ENCODE measurements around the gene HAPLN2. TPM values are rescaled to one million over a fixed set of nuclear protein-coding genes. Genes with fewer than 3 reads are reported as not detected.
A peak's percentile ranks its signal among the peaks of the same experiment; 100 is the strongest.

Gene HAPLN2
- total and polyA plus RNA-seq, 8 donors, result 0.33 to 0.37 TPM; not detected in 6

- DNase-seq, result no peak
- no peaks in the 10 kb centered on the region for H3K9me3 ChIP-seq
- no peaks in the 10 kb centered on the region for H3K36me3 ChIP-seq
- peaks cover 4 to 57% (median 44%) of the 10 kb centered on the region in 4 donors for H3K4me1 ChIP-seq
- H3K4me3 ChIP-seq, result no peak overlapping the region
- intact Hi-C loops (cut with DNase I; ENCODE audit: low total_unique reads), result no loop called here
- peaks cover 5 to 60% (median 20%) of the 10 kb centered on the region in 3 donors for H3K27me3 ChIP-seq
- 90 to 94% (median 92%) methylated on average over 2 of the region's 2 CpGs for WGBS, 5 donors
- TF ChIP-seq EP300 (IDR thresholded peaks at IDR 0.05) (no peak), CTCF (IDR thresholded peaks at IDR 0.05) (no peak), POLR2AphosphoS5 (IDR thresholded peaks at IDR 0.05) (no peak), POLR2A (IDR thresholded peaks at IDR 0.05) (no peak)
- no peak overlapping the region for H3K27ac ChIP-seq
These were observed 52.6 kb downstream of the HAPLN2 start for GRCh38 chr1:156671804-156672203.

GRCh38 chr1:156673387-156674121, 54.3 kb downstream of the HAPLN2 start:
- Histone ChIP-seq H3K4me1 (peaks cover 14 to 57% (median 43%) of the 10 kb centered on the region in 4 donors), H3K27ac (peak overlapping the region in 2 of 5 donors; percentile 9 to 33), H3K9me3 (no peaks in the 10 kb centered on the region), H3K4me3 (no peak overlapping the region), H3K27me3 (peaks cover 7 to 77% (median 38%) of the 10 kb centered on the region in 3 donors), H3K36me3 (no peaks in the 10 kb centered on the region)
- TF ChIP-seq EP300 (IDR thresholded peaks at IDR 0.05), result no peak
- no peak for TF ChIP-seq POLR2A (IDR thresholded peaks at IDR 0.05)
- no peak for TF ChIP-seq CTCF (IDR thresholded peaks at IDR 0.05)
- no peak for TF ChIP-seq POLR2AphosphoS5 (IDR thresholded peaks at IDR 0.05)
- DNase-seq, result peak in 1 of 2 donors; percentile 65
- 40 to 49% (median 47%) methylated on average over 8 of the region's 8 CpGs for WGBS, 5 donors
- intact Hi-C loops (cut with DNase I; ENCODE audit: low total_unique reads), result no loop called here

Other genes starting within 250 kb of the HAPLN2 start
- 100 to 1,000 TPM in 1 of 5 donors, 10 to 100 TPM in 4; 14.3 to 136 (median 62.5) TPM for gene MEF2D, start 118.6 kb upstream of the HAPLN2 start, total RNA-seq
- gene MEF2D, start 118.6 kb upstream of the HAPLN2 start, polyA plus RNA-seq, result 10 to 100 TPM in 2 of 3 donors, 1 to 10 TPM in 1; 7.7 to 15.6 (median 14.5) TPM
- gene IQGAP3, start 46.9 kb upstream of the HAPLN2 start, total RNA-seq, result 10 to 100 TPM in 4 of 5 donors, 1 to 10 TPM in 1; 5.2 to 22.2 (median 14.0) TPM
- 1 to 10 TPM; 1.2 to 4.7 (median 1.3) TPM for gene IQGAP3, start 46.9 kb upstream of the HAPLN2 start, polyA plus RNA-seq
- under 1 TPM in 1 of 5 donors, not detected in 4; 0.55 TPM for gene TTC24, start 39.7 kb upstream of the HAPLN2 start, total RNA-seq
- not detected for gene TTC24, start 39.7 kb upstream of the HAPLN2 start, polyA plus RNA-seq
- 10 to 100 TPM; 46.1 to 81.1 (median 52.7) TPM for gene NAXE, start 27.6 kb upstream of the HAPLN2 start, total RNA-seq
- gene NAXE, start 27.6 kb upstream of the HAPLN2 start, polyA plus RNA-seq, result 10 to 100 TPM; 68.1 to 84.9 (median 71.7) TPM
- gene GPATCH4, start 17.9 kb upstream of the HAPLN2 start, total RNA-seq, result 10 to 100 TPM in 3 of 5 donors, 1 to 10 TPM in 2; 9.0 to 15.6 (median 12.9) TPM
- gene GPATCH4, start 17.9 kb upstream of the HAPLN2 start, polyA plus RNA-seq, result 10 to 100 TPM; 11.2 to 24.1 (median 19.9) TPM
- 10 to 100 TPM in 1 of 5 donors, 1 to 10 TPM in 1, not detected in 3; 5.7 to 39.7 TPM for gene BCAN, start 22.7 kb downstream of the HAPLN2 start, total RNA-seq
- under 1 TPM in 1 of 3 donors, not detected in 2; 0.05 TPM for gene BCAN, start 22.7 kb downstream of the HAPLN2 start, polyA plus RNA-seq
- 10 to 100 TPM in 2 of 5 donors, 1 to 10 TPM in 3; 3.2 to 22.3 (median 8.9) TPM for gene NES, start 58.0 kb downstream of the HAPLN2 start, total RNA-seq
- gene NES, start 58.0 kb downstream of the HAPLN2 start, polyA plus RNA-seq, result 1 to 10 TPM; 1.7 to 9.0 (median 3.2) TPM
- 1 to 10 TPM in 1 of 5 donors, under 1 TPM in 1, not detected in 3; 0.72 to 2.0 TPM for gene CRABP2, start 86.2 kb downstream of the HAPLN2 start, total RNA-seq
- gene CRABP2, start 86.2 kb downstream of the HAPLN2 start, polyA plus RNA-seq, result 100 to 1,000 TPM in 1 of 3 donors, 1 to 10 TPM in 2; 6.9 to 207 (median 7.5) TPM
- 10 to 100 TPM; 15.2 to 90.2 (median 72.4) TPM for gene METTL25B, start 109.1 kb downstream of the HAPLN2 start, total RNA-seq
- 10 to 100 TPM; 31.0 to 50.2 (median 43.5) TPM for gene METTL25B, start 109.1 kb downstream of the HAPLN2 start, polyA plus RNA-seq
- gene ISG20L2, start 109.4 kb downstream of the HAPLN2 start, total RNA-seq, result 10 to 100 TPM in 3 of 5 donors, 1 to 10 TPM in 2; 4.5 to 65.5 (median 24.3) TPM
- gene ISG20L2, start 109.4 kb downstream of the HAPLN2 start, polyA plus RNA-seq, result 10 to 100 TPM in 2 of 3 donors, 1 to 10 TPM in 1; 7.5 to 12.3 (median 11.0) TPM
- gene MRPL24, start 121.7 kb downstream of the HAPLN2 start, total RNA-seq, result 10 to 100 TPM; 15.6 to 56.8 (median 33.3) TPM
- 100 to 1,000 TPM in 2 of 3 donors, 10 to 100 TPM in 1; 91.6 to 113 (median 111) TPM for gene MRPL24, start 121.7 kb downstream of the HAPLN2 start, polyA plus RNA-seq
- gene HDGF, start 132.3 kb downstream of the HAPLN2 start, total RNA-seq, result 100 to 1,000 TPM in 4 of 5 donors, 10 to 100 TPM in 1; 81.7 to 214 (median 163) TPM
- 100 to 1,000 TPM; 114 to 165 (median 144) TPM for gene HDGF, start 132.3 kb downstream of the HAPLN2 start, polyA plus RNA-seq
- 10 to 100 TPM; 24.0 to 93.0 (median 76.4) TPM for gene PRCC, start 148.1 kb downstream of the HAPLN2 start, total RNA-seq
- gene PRCC, start 148.1 kb downstream of the HAPLN2 start, polyA plus RNA-seq, result 10 to 100 TPM; 39.1 to 41.9 (median 40.1) TPM
- 10 to 100 TPM in 2 of 5 donors, under 1 TPM in 1, not detected in 2; 0.73 to 19.9 (median 11.6) TPM for gene SH2D2A, start 197.4 kb downstream of the HAPLN2 start, total RNA-seq
- gene SH2D2A, start 197.4 kb downstream of the HAPLN2 start, polyA plus RNA-seq, result 1 to 10 TPM in 2 of 3 donors, under 1 TPM in 1; 0.61 to 1.6 (median 1.4) TPM
- gene INSRR, start 239.7 kb downstream of the HAPLN2 start, total RNA-seq, result under 1 TPM in 2 of 5 donors, not detected in 3; 0.18 to 0.29 TPM
- under 1 TPM; 0.15 to 0.75 (median 0.33) TPM for gene INSRR, start 239.7 kb downstream of the HAPLN2 start, polyA plus RNA-seq
- gene NTRK1, start 241.4 kb downstream of the HAPLN2 start, total RNA-seq, result under 1 TPM in 2 of 5 donors, not detected in 3; 0.87 to 0.92 TPM
- 1 to 10 TPM in 1 of 3 donors, under 1 TPM in 2; 0.23 to 1.2 (median 1.00) TPM for gene NTRK1, start 241.4 kb downstream of the HAPLN2 start, polyA plus RNA-seq

Data from stomach (tissue), 9 donors.